Ishikawa (cell line): Measurements from ENCODE around the gene ATP8B2.

Source experiments
- CEBPB ChIP-seq: IDR thresholded peaks from 2 replicates; pipeline ENCODE4 v1.6.1; 2012
- CREB1 ChIP-seq: IDR thresholded peaks from 2 replicates; pipeline ENCODE4 v1.6.1; 2012; ENCODE audit warnings: low read depth
- EGR1 ChIP-seq: IDR thresholded peaks from 2 replicates; pipeline ENCODE4 v1.6.1; 2012
- EP300 ChIP-seq: IDR thresholded peaks from 2 replicates; pipeline ENCODE4 v1.6.1; 2012; ENCODE audit warnings: borderline replicate concordance
- FOXM1 ChIP-seq: IDR thresholded peaks from 2 replicates; pipeline ENCODE4 v1.6.1; 2012; ENCODE audit warnings: low read depth, borderline replicate concordance
- MAX ChIP-seq: IDR thresholded peaks from 2 replicates; pipeline ENCODE4 v1.6.1; 2012
- NFIC ChIP-seq: IDR thresholded peaks from 2 replicates; pipeline ENCODE4 v1.6.1; 2012
- RAD21 ChIP-seq: IDR thresholded peaks from 2 replicates; pipeline ENCODE4 v1.6.1; 2012; ENCODE audit warnings: low read depth
- TAF1 ChIP-seq: IDR thresholded peaks from 2 replicates; pipeline ENCODE4 v1.6.1; 2012; ENCODE audit warnings: low read depth, mild to moderate bottlenecking
- TCF12 ChIP-seq: IDR thresholded peaks from 2 replicates; pipeline ENCODE4 v1.6.1; 2012; ENCODE audit warnings: low read depth
- TEAD4 ChIP-seq: IDR thresholded peaks from 2 replicates; pipeline ENCODE4 v1.6.1; 2012
- USF1 ChIP-seq: IDR thresholded peaks from 2 replicates; pipeline ENCODE4 v1.6.1; 2012
- YY1 ChIP-seq: IDR thresholded peaks from 2 replicates; pipeline ENCODE4 v1.6.1; 2012; ENCODE audit warnings: low read depth
- ZBTB7A ChIP-seq: IDR thresholded peaks from 2 replicates; pipeline ENCODE4 v1.6.1; 2012; ENCODE audit warnings: low read depth
- TF ChIP-seq, protein P1 (sequence below): IDR thresholded peaks from 2 replicates; pipeline ENCODE4 v1.6.1; 2012; ENCODE audit warnings: low read depth, mild to moderate bottlenecking

ATP8B2 gene

DNA sequence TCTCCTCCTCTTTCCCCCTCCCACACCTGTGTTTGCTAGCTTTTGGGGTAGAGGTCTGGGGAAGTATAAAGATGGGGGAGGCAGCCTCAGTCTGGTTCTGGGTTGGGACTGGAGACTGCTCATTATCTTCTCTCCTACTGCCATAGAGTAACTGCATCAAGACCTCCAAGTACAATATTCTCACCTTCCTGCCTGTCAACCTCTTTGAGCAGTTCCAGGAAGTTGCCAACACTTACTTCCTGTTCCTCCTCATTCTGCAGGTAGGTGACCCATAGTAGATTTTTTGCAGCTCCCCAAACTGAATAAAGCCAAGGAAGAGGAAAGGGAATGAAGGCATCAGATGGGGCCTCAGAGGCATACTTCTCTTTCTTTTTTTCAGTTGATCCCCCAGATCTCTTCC, 5.3 kb downstream of the ATP8B2 start:
- TF ChIP-seq ZBTB7A (no peak), EP300 (no peak), TCF12 (no peak), MAX (no peak), EGR1 (no peak), NFIC (no peak), USF1 (no peak), YY1 (no peak), RAD21 (no peak), CEBPB (no peak), TEAD4 (no peak), TAF1 (no peak), CREB1 (no peak), FOXM1 (no peak)
- TF ChIP-seq, protein P1, sequence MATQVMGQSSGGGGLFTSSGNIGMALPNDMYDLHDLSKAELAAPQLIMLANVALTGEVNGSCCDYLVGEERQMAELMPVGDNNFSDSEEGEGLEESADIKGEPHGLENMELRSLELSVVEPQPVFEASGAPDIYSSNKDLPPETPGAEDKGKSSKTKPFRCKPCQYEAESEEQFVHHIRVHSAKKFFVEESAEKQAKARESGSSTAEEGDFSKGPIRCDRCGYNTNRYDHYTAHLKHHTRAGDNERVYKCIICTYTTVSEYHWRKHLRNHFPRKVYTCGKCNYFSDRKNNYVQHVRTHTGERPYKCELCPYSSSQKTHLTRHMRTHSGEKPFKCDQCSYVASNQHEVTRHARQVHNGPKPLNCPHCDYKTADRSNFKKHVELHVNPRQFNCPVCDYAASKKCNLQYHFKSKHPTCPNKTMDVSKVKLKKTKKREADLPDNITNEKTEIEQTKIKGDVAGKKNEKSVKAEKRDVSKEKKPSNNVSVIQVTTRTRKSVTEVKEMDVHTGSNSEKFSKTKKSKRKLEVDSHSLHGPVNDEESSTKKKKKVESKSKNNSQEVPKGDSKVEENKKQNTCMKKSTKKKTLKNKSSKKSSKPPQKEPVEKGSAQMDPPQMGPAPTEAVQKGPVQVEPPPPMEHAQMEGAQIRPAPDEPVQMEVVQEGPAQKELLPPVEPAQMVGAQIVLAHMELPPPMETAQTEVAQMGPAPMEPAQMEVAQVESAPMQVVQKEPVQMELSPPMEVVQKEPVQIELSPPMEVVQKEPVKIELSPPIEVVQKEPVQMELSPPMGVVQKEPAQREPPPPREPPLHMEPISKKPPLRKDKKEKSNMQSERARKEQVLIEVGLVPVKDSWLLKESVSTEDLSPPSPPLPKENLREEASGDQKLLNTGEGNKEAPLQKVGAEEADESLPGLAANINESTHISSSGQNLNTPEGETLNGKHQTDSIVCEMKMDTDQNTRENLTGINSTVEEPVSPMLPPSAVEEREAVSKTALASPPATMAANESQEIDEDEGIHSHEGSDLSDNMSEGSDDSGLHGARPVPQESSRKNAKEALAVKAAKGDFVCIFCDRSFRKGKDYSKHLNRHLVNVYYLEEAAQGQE = no peak

DNA sequence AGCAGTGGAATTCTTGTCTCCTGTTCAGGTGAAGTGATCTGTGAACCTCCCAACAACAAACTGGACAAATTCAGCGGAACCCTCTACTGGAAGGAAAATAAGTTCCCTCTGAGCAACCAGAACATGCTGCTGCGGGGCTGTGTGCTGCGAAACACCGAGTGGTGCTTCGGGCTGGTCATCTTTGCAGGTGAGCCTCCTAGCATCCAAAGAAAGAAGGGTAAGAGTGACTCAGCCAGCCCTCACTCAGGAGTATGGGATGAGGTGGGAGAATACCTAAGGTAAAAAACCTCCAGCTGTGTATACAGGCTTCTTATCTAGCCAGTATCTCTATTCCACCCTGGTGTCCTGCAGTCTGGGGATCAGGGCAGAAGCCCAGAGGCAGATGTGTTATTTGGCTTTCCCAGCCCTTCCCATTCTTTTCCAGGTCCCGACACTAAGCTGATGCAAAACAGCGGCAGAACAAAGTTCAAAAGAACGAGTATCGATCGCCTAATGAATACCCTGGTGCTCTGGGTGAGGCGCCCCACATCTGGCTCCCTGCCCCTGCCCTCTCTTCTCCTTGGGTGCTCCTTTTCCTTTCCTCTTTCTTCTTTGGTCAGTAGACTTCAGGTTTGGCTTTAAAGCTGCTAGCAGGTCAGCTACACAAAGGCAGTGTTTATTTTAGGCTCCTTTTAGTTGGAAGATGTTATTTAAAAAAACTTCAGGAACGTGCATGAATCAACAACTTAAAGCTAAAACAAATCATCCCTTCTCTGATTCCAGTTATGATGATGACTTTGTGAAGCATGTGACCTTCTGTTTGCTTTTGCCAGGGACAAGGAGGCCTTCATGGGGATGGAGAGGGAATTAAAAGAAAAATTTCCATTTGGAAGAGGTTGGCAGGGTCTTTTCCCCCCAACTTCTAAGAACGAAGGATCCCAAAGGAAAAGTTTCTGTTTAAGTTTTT, 9.0 kb downstream of the ATP8B2 start:
- TF ChIP-seq EGR1 = no peak
- no peak for TF ChIP-seq MAX
- no peak for TF ChIP-seq ZBTB7A
- no peak for TF ChIP-seq RAD21
- no peak for TF ChIP-seq CREB1
- no peak for TF ChIP-seq TEAD4

GRCh38 chr1:154335025-154335714, 9.8 kb downstream of the ATP8B2 start:
- TF ChIP-seq MAX = 0 out of 2 replicates have a peak, but pooled peaks have one; percentile 21
- peak; percentile 82 for TF ChIP-seq RAD21
- TF ChIP-seq USF1 = no peak
- TF ChIP-seq CREB1 = no peak
- no peak; the same call in 1 of the 2 replicates for TF ChIP-seq EGR1

GRCh38 chr1:154337253-154337894, 12.0 kb downstream of the ATP8B2 start:
- TF ChIP-seq TEAD4 = no peak
- no peak for TF ChIP-seq NFIC
- no peak for TF ChIP-seq MAX
- no peak for TF ChIP-seq TAF1

- TF ChIP-seq YY1 = no peak
- no peak for TF ChIP-seq RAD21
- TF ChIP-seq EGR1 = no peak
- TF ChIP-seq USF1 = no peak
- TF ChIP-seq MAX = no peak
- no peak for TF ChIP-seq TCF12
- TF ChIP-seq TEAD4 = no peak
- TF ChIP-seq, protein P1 = no peak
- no peak for TF ChIP-seq NFIC
- TF ChIP-seq EP300 = no peak
- TF ChIP-seq TAF1 = no peak
- no peak for TF ChIP-seq ZBTB7A
- TF ChIP-seq CREB1 = no peak
- TF ChIP-seq CEBPB = no peak
- TF ChIP-seq FOXM1 = no peak
Observed at GRCh38 chr1:154338875-154339274, 13.6 kb downstream of the ATP8B2 start.
